GM15510 (cell line): ENCODE results near the gene CCDC112.
A peak's percentile ranks its signal among the peaks of the same experiment; 100 is the strongest.

Source experiments
- POLR2A ChIP-seq: IDR thresholded peaks from 3 replicates; pipeline ENCODE4 v1.6.1; 2011; ENCODE audit warnings: borderline replicate concordance; ENCODE audit not compliant: insufficient read length; ENCODE audit errors: extremely low read depth

CCDC112 gene

GRCh38 chr5:115296124-115297022 is at the start of gene CCDC112:
Gene CCDC112, minus strand, starts transcription at chr5:115296654. Its CDS starts 111 bp downstream, at chr5:115296543.
- peak; percentile 39 for TF ChIP-seq POLR2A

- no peak for TF ChIP-seq POLR2A
Observed at GRCh38 chr5:115345344-115345743, 48.9 kb upstream of the CCDC112 start.

GRCh38 chr5:115343855-115344254 is 47.4 kb upstream of the CCDC112 start:
- TF ChIP-seq POLR2A: no peak

- no peak for TF ChIP-seq POLR2A
Observed at GRCh38 chr5:115342590-115343377, 46.3 kb upstream of the CCDC112 start.

GRCh38 chr5:115341745-115342144 is 45.3 kb upstream of the CCDC112 start:
- no peak for TF ChIP-seq POLR2A

GRCh38 chr5:115338851-115339250 is 42.4 kb upstream of the CCDC112 start:
- TF ChIP-seq POLR2A: no peak

GRCh38 chr5:115337882-115338281 is 41.4 kb upstream of the CCDC112 start:
- no peak for TF ChIP-seq POLR2A

- TF ChIP-seq POLR2A: no peak
Observed at GRCh38 chr5:115336964-115337363, 40.5 kb upstream of the CCDC112 start.

- no peak for TF ChIP-seq POLR2A
Observed at GRCh38 chr5:115336201-115336720, 39.8 kb upstream of the CCDC112 start.

GRCh38 chr5:115335301-115335700 is 38.8 kb upstream of the CCDC112 start:
- TF ChIP-seq POLR2A: no peak

GRCh38 chr5:115333164-115333563 is 36.7 kb upstream of the CCDC112 start:
- TF ChIP-seq POLR2A: no peak

GRCh38 chr5:115330830-115331229 is 34.4 kb upstream of the CCDC112 start:
- TF ChIP-seq POLR2A: no peak

- no peak for TF ChIP-seq POLR2A
Observed at GRCh38 chr5:115329475-115329874, 33.0 kb upstream of the CCDC112 start.

- no peak for TF ChIP-seq POLR2A
Observed at GRCh38 chr5:115325296-115325959, 29.0 kb upstream of the CCDC112 start.

GRCh38 chr5:115324021-115324420 is 27.6 kb upstream of the CCDC112 start:
- no peak for TF ChIP-seq POLR2A
